Measurements from ENCODE around the gene COL1A1.

The COL1A1 gene

GRCh38 chr17:50144355-50144754 lies 57.1 kb downstream of the COL1A1 start:
- DNase-seq (ENCODE audit: low read depth, low spot score), result no peak
- no peak for TF ChIP-seq CTCF (IDR thresholded peaks at IDR 0.05; ENCODE audit: insufficient read depth, low read length, missing control alignments)
- H3K4me3 ChIP-seq (ENCODE audit: low read depth, low read length), result no peak overlapping the region
- POLR2A ChIA-PET, result interaction anchor here (0.9 kb wide), 1 partner anchor 8 kb away, joined by 4 read pairs; no protein-coding TSS in a partner anchor
- CTCF ChIA-PET, result interaction anchor here (0.6 to 8.9 kb wide), 6 partner anchors 8 to 151 kb away, joined by 3 to 77 read pairs (median 5); partner anchors contain the start of gene SAMD14

- TF ChIP-seq CTCF (IDR thresholded peaks at IDR 0.05; ENCODE audit: insufficient read depth, low read length, missing control alignments), result no peak
- CTCF ChIA-PET, result interaction anchor here (0.6 to 6.6 kb wide), 7 partner anchors 8 to 49 kb away, joined by 3 to 40 read pairs (median 4); no protein-coding TSS in a partner anchor
- POLR2A ChIA-PET, result no interaction called here
- no peak for DNase-seq (ENCODE audit: low read depth, low spot score)
- no peak overlapping the region for H3K4me3 ChIP-seq (ENCODE audit: low read depth, low read length)
These were observed 57.8 kb downstream of the COL1A1 start for GRCh38 chr17:50143461-50144176.

GRCh38 chr17:50141745-50142110 lies 59.7 kb downstream of the COL1A1 start:
- no peak overlapping the region for H3K4me3 ChIP-seq (ENCODE audit: low read depth, low read length)
- ChIA-PET POLR2A (interaction anchor here (0.7 kb wide), 1 partner anchor 10 kb away, joined by 3 read pairs; no protein-coding TSS in a partner anchor), CTCF (interaction anchor here (0.9 to 10.1 kb wide), 8 partner anchors 10 to 152 kb away, joined by 3 to 147 read pairs (median 38); partner anchors contain the start of genes PPP1R9B and SGCA)
- no peak for TF ChIP-seq CTCF (IDR thresholded peaks at IDR 0.05; ENCODE audit: insufficient read depth, low read length, missing control alignments)
- no peak for DNase-seq (ENCODE audit: low read depth, low spot score)

- H3K4me3 ChIP-seq (ENCODE audit: low read depth, low read length), result no peak overlapping the region
- TF ChIP-seq CTCF (IDR thresholded peaks at IDR 0.05; ENCODE audit: insufficient read depth, low read length, missing control alignments), result no peak
- ChIA-PET CTCF (interaction anchor here (0.9 to 10.1 kb wide), 13 partner anchors 10 to 188 kb away, joined by 3 to 147 read pairs (median 18); partner anchors contain the start of genes PPP1R9B and SGCA), POLR2A (no interaction called here)
- DNase-seq (ENCODE audit: low read depth, low spot score), result no peak
These were observed 60.2 kb downstream of the COL1A1 start for GRCh38 chr17:50141026-50141744.

GRCh38 chr17:50139950-50140885 lies 61.2 kb downstream of the COL1A1 start:
- ChIA-PET CTCF (interaction anchor here (0.6 to 10.1 kb wide), 19 partner anchors 9 to 189 kb away, joined by 3 to 147 read pairs (median 9); partner anchors contain the start of genes PPP1R9B, SAMD14 and SGCA), POLR2A (no interaction called here)
- no peak overlapping the region for H3K4me3 ChIP-seq (ENCODE audit: low read depth, low read length)
- TF ChIP-seq CTCF (IDR thresholded peaks at IDR 0.05; ENCODE audit: insufficient read depth, low read length, missing control alignments), result peak; percentile 94
- DNase-seq (ENCODE audit: low read depth, low spot score), result no peak
